MM.1S (cell line): ENCODE measurements around the gene CACNA1E.
"Not testable (repeated sequence)": the region's sequence is repeated elsewhere in the genome, so short reads cannot be mapped to it uniquely, and the experiment has no call there.

Source experiments
- DNase-seq: peaks from one replicate; pipeline ENCODE4 v3.0.0-alpha.2; 2015
- H2AFZ ChIP-seq: fragments of 300-600 bp; sonication (generic); 2 replicates; pipeline ENCODE4 v1.6.0; 2016; ENCODE audit warnings: antibody characterized with exemption, low read length
- H3F3A ChIP-seq: fragments of 300-600 bp; sonication (generic); 2 replicates; pipeline ENCODE4 v1.6.1; 2016; ENCODE audit warnings: mild to moderate bottlenecking, antibody characterized with exemption, low read length, moderate library complexity, mixed read lengths; ENCODE audit not compliant: insufficient read depth
- H3K27ac ChIP-seq: fragments of 300-600 bp; sonication (generic); 2 replicates; pipeline ENCODE4 v1.5.1; 2016; ENCODE audit warnings: mild to moderate bottlenecking, low read length
- H3K27me3 ChIP-seq: fragments of 300-600 bp; sonication (generic); replicated peaks from 2 replicates; pipeline ENCODE4 v1.6.0; 2016; ENCODE audit warnings: low read length; ENCODE audit not compliant: insufficient read depth
- H3K36me3 ChIP-seq: fragments of 300-600 bp; sonication (generic); replicated peaks from 2 replicates; pipeline ENCODE4 v1.6.1; 2016; ENCODE audit warnings: mild to moderate bottlenecking, low read length, mixed read lengths; ENCODE audit not compliant: insufficient read depth
- H3K4me1 ChIP-seq: fragments of 300-600 bp; sonication (generic); 2 replicates; pipeline ENCODE4 v1.6.1; 2016; ENCODE audit warnings: low read length, mixed read lengths
- H3K4me2 ChIP-seq: fragments of 300-600 bp; sonication (generic); 2 replicates; pipeline ENCODE4 v1.6.0; 2016; ENCODE audit warnings: low read depth, low read length
- H3K4me3 ChIP-seq: fragments of 300-600 bp; sonication (generic); 2 replicates; pipeline ENCODE4 v1.5.1; 2016; ENCODE audit warnings: low read length, mixed read lengths
- H3K79me2 ChIP-seq: fragments of 300-600 bp; sonication (generic); 2 replicates; pipeline ENCODE4 v1.6.1; 2016; ENCODE audit warnings: mixed run types, low read length, mixed read lengths
- H3K9ac ChIP-seq: fragments of 300-600 bp; sonication (generic); 2 replicates; pipeline ENCODE4 v1.6.1; 2016; ENCODE audit warnings: low read length, mixed read lengths
- H3K9me2 ChIP-seq: fragments of 300-600 bp; sonication (generic); replicated peaks from 2 replicates; pipeline ENCODE4 v1.6.1; 2016; ENCODE audit warnings: mild to moderate bottlenecking, low read length, mixed read lengths; ENCODE audit not compliant: insufficient read depth
- H3K9me3 ChIP-seq: fragments of 300-600 bp; sonication (generic); replicated peaks from 2 replicates; pipeline ENCODE4 v1.6.1; 2016; ENCODE audit warnings: mild to moderate bottlenecking, low read length, mixed read lengths; ENCODE audit not compliant: insufficient read depth
- H4K20me1 ChIP-seq: fragments of 300-600 bp; sonication (generic); 2 replicates; pipeline ENCODE4 v1.6.1; 2016; ENCODE audit warnings: mild to moderate bottlenecking, low read length, moderate library complexity, mixed read lengths; ENCODE audit not compliant: insufficient read depth
- EZH2 ChIP-seq: fragments of 300-600 bp; sonication (generic); optimal IDR thresholded peaks from 2 replicates; pipeline ENCODE3; 2017; ENCODE audit warnings: low read depth, mild to moderate bottlenecking, antibody characterized with exemption, low read length, mixed read lengths
- EZH2phosphoT487 ChIP-seq: fragments of 300-600 bp; sonication (generic); IDR thresholded peaks from 2 replicates; pipeline ENCODE4 v1.6.1; 2018; ENCODE audit warnings: antibody characterized with exemption, low read length
- TF ChIP-seq, protein P1 (sequence below): fragments of 300-600 bp; sonication (generic); IDR thresholded peaks from 2 replicates; pipeline ENCODE4 v1.5.1; 2016; ENCODE audit warnings: antibody characterized with exemption, low read length, mixed read lengths

CACNA1E gene

DNA sequence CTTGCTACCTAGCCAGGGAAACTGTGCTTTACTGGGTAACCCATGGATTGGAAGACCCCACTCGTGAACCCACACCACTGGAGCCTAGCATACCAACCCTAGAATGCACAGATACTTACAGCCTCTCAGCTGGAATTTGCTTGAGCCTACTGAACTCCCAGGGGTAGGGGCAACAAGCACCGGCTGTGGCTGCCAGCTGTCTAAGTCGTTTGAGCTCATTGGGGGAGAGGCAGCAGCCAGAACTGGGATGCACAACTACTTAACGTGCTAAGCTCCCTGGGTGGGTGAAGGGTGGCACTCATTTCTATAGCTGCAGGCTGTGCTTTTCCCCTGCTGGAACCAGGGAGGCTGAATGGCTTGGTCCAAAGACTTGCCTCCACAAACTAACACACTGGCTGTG lies 365.8 kb downstream of the CACNA1E start:
- Histone ChIP-seq H3K4me2 (no peak overlapping the region), H3K27me3 (no peaks in the 10 kb centered on the region)
- no peak for DNase-seq

DNA sequence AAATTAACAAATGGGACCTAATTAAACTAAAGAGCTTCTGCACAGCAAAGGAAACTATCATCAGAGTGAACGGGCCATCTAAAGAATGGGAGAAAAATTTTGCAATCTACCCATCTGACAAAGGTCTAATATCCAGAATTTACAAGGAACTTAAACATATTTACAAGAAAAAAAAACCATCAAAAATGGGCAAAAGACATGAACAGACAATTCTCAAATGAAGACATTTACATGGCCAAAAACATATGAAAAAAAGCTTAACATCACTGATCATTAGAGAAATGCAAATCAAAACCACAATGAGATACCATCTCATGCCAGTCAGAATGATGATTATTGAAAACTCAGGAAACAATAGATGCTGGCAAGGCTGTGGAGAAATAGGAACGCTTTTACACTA lies 370.9 kb downstream of the CACNA1E start:
- not testable (repeated sequence) for H4K20me1 ChIP-seq, H3K27me3 ChIP-seq, H2AFZ ChIP-seq, H3K4me1 ChIP-seq, H3K4me2 ChIP-seq, H3F3A ChIP-seq, H3K36me3 ChIP-seq, H3K9me2 ChIP-seq, H3K9me3 ChIP-seq, H3K27ac ChIP-seq, DNase-seq, H3K4me3 ChIP-seq, H3K9ac ChIP-seq, H3K79me2 ChIP-seq

More for the DNA sequence above, 365.8 kb downstream of the CACNA1E start:
- Histone ChIP-seq H3K9me2 (no peaks in the 10 kb centered on the region), H3F3A (no peaks in the 10 kb centered on the region), H3K27ac (no peak overlapping the region), H3K4me3 (no peak overlapping the region), H3K79me2 (no peaks in the 10 kb centered on the region), H3K36me3 (no peaks in the 10 kb centered on the region), H3K9me3 (no peaks in the 10 kb centered on the region), H4K20me1 (no peaks in the 10 kb centered on the region), H2AFZ (no peak overlapping the region), H3K9ac (no peak overlapping the region), H3K4me1 (no peaks in the 10 kb centered on the region)
- TF ChIP-seq EZH2 (no peak), EZH2phosphoT487 (no peak)
- TF ChIP-seq, protein P1, sequence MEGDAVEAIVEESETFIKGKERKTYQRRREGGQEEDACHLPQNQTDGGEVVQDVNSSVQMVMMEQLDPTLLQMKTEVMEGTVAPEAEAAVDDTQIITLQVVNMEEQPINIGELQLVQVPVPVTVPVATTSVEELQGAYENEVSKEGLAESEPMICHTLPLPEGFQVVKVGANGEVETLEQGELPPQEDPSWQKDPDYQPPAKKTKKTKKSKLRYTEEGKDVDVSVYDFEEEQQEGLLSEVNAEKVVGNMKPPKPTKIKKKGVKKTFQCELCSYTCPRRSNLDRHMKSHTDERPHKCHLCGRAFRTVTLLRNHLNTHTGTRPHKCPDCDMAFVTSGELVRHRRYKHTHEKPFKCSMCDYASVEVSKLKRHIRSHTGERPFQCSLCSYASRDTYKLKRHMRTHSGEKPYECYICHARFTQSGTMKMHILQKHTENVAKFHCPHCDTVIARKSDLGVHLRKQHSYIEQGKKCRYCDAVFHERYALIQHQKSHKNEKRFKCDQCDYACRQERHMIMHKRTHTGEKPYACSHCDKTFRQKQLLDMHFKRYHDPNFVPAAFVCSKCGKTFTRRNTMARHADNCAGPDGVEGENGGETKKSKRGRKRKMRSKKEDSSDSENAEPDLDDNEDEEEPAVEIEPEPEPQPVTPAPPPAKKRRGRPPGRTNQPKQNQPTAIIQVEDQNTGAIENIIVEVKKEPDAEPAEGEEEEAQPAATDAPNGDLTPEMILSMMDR, result no peak

DNA sequence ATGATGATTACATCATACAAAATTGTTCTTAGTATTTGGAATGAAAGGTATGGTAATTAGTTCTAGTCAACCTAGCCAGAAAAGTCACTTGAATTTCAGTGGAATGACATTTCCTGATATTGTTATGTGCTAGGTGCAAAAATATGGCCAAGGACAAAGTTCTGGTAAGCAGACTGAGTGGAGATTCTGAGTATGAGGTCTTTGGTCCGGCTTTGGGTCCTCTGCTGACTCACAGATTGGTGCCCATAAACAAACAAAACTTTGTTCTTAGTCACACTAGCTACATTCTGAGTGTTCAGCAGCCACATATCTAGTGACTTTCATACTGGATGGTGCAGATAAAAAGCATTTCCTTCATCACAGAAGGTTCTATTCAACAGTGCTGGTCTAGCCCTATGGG lies 372.1 kb downstream of the CACNA1E start:
- H3K9ac ChIP-seq, result no peak overlapping the region
- H3K4me1 ChIP-seq, result no peaks in the 10 kb centered on the region
- H2AFZ ChIP-seq, result no peak overlapping the region
- no peak overlapping the region for H3K4me2 ChIP-seq
- no peak overlapping the region for H3K4me3 ChIP-seq
- no peaks in the 10 kb centered on the region for H3K27me3 ChIP-seq
- no peaks in the 10 kb centered on the region for H3K9me2 ChIP-seq
- no peaks in the 10 kb centered on the region for H3K36me3 ChIP-seq
- no peak overlapping the region for H3K27ac ChIP-seq
- TF ChIP-seq EZH2phosphoT487 (no peak), EZH2 (no peak)
- TF ChIP-seq, protein P1, result no peak
- no peaks in the 10 kb centered on the region for H4K20me1 ChIP-seq
- no peaks in the 10 kb centered on the region for H3K79me2 ChIP-seq
- no peaks in the 10 kb centered on the region for H3F3A ChIP-seq
- no peak for DNase-seq
- H3K9me3 ChIP-seq, result no peaks in the 10 kb centered on the region
